NCI-H2081 treated with DMSO at 0.1 percent for 48 hours (cell line): Measurements from ENCODE around the gene EPYC.
"Not testable (repeated sequence)": the region's sequence is repeated elsewhere in the genome, so short reads cannot be mapped to it uniquely, and the experiment has no call there.

Experiments
- DNase-seq: peaks from one replicate; lab custom pipeline; 2025; lab: John Stamatoyannopoulos, UW

EPYC gene

DNA sequence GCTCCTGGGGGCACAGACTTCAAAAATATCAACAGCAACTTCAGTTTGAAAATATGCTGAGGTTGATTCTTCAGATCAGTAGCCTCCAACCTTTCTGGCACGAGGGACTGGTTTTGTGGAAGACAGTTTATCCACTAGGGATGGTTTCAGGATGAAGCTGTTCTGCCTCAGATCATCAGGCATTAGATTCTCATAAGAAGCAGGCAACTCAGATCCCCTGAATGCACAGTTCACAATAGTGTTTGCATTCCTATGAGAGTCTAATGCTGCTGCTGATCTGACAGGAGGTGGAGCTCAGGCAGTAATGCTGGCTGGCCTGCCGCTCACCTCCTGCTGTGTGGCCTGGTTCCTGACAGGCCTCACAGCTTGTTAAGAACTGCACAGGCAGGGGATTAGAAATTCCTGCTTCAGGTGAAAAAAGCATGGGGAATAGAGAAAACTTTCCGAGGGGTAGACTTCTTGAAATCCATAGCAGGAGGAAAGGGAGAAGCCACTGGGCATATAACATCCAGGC, 12.8 kb downstream of the EPYC start:
- DNase-seq = no peak

- no peak for DNase-seq
Observed at GRCh38 chr12:90990611-90991010, 14.2 kb downstream of the EPYC start.

GRCh38 chr12:90989686-90990111, 15.1 kb downstream of the EPYC start:
- no peak for DNase-seq

DNA sequence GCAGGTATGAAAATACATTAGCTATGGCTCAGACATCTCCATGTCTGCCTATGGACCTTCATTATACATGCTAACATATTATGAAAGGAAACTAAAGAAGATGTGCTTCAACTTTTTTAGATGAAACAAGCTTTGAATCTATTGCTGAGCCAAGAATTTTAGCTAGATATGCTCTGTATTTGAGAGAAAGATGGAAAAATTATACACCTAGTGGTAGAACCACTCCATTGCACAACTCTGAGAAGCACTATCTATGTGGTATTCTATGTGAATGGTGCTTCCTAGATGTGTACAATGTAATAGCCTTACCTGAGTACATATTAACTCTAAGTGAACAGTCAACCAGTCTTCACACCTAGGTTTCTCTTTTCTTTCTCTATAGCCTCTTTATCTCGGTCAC, 17.3 kb downstream of the EPYC start:
- no peak for DNase-seq

DNA sequence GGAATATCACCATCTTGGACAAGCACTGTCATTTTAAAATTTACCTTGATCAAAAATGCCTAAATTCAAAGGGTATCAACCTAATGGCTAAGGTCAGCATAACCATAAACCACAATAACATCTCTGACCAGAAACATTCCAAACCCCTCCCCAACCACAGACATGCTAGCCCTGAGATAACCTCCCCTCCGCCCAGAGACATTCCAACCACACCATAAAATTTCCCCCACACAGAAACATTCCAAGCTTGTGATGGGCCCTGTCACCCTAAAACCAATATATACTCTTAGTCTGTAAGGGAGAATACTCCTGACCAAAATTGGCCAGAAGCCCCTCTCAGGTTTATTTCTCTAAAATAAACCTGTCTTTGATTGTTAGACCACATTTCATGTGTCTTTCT, 17.7 kb downstream of the EPYC start:
- DNase-seq = no peak

DNA sequence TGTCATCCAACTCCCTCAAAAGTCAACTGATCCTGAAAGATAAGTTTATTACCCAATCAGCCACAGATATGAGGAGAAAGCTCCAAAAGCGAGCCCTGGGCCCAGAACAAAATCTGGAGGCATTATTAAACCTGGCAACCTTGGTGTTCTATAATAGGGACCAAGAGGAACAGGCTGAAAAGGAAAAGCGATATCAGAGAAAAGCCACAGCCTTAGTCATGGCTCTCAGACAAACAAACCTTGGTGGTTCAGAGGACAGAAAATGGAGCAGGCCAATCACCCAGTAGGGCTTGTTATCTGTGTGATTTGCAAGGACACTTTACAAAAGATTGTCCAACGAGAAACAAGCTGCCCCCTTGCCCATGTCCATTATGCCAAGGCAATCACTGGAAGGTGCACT, 19.4 kb downstream of the EPYC start:
- not testable (repeated sequence) for DNase-seq

DNA sequence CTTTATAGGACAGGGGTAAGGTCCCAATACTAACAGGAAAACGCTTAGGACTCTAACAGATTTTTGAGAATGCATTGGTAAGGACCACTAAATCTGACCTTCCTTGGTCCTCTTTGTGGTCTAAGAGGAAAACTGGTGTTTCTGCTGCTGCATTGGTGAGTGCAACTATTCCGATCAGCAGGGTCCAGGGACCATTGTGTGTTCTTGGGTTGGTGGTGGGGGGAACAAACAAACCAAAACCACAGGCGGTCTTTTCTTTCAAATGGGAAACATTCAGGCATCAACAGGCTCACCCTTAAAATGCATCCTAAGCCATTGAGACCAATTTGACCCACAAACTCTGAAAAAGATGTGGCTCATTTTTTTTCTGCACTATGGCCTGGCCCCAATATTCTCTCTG, 20.7 kb downstream of the EPYC start:
- DNase-seq = no peak

DNA sequence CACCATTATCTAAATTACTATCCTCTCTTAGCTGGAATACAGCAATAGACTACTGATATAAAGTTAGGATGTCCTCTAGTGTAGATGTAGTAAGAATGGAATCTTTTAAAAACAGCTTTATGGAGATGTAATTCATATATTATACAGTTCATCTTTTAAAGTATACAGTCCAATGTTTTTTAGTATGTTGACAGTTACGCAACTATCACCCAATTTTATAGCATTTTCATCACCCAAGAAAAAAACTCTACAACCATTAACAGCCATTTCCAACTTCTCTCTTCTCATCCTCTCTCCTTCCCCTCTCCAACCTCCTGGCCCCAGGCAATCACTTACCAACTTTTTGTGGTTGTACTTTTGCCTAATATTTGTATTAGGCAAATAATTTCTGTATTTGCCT, 22.6 kb downstream of the EPYC start:
- no peak for DNase-seq

GRCh38 chr12:90979951-90980350, 24.8 kb downstream of the EPYC start:
- DNase-seq = no peak

- no peak for DNase-seq
Observed at GRCh38 chr12:90979019-90979418, 25.8 kb downstream of the EPYC start.

- no peak for DNase-seq
Observed at GRCh38 chr12:90978117-90978770, 26.5 kb downstream of the EPYC start.

DNA sequence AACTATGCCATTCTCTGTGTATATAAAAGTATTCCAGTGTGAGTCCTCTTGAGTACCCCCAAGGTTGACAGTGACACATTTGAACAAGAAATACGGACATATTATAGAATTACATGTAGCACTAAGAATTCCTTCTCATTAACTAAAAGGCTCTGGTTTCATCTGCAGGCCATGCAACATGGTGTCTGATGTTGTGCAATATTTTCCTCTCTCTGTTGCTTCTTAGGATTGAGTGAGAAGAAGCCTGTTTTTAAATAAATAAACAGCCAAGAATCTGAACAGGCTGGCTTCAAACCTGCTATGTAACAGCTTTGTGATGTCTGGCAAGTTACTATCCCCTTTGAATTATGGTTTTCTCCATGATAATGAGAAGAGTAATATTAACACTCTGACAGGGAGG, 27.5 kb downstream of the EPYC start:
- no peak for DNase-seq

- DNase-seq = no peak
Observed at GRCh38 chr12:90974286-90974685, 30.5 kb downstream of the EPYC start.

DNA sequence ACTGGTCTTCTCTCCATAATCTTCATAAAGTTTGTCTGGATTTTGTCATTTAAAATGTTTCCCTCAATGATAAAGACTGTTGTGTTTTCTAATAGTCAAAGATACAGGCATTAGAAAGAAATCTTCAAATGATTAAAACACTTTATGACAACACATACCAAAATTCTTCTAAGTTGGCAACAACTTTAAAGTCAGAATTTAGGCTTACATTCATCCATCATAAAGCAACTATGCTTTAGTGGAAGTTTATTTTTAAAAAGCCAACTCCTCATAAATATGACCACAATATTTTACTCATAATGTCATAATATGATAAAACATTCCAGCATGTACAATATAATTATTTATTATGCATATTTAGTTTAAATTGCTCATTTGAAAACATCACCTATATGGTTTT, 32.5 kb downstream of the EPYC start:
- no peak for DNase-seq

DNA sequence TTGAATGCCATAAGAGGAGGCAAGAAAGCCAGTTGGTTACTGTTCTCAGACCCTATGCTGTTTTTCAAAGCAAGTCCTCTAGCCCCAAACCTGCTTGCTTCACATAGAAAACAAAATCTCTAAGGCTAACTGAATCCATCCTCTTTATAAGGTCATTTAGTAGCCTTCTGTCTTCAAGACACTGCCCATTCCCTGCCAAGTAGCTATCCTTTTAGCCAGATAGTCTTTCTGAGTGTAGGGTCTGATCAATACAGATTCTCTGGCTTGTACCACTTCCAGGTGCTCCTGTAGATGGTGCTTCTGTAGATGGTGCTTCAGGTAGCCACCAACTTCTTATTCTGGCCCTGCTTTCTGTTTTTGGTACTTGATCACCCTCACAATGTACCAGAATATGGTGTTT, 33.9 kb downstream of the EPYC start:
- DNase-seq = no peak

DNA sequence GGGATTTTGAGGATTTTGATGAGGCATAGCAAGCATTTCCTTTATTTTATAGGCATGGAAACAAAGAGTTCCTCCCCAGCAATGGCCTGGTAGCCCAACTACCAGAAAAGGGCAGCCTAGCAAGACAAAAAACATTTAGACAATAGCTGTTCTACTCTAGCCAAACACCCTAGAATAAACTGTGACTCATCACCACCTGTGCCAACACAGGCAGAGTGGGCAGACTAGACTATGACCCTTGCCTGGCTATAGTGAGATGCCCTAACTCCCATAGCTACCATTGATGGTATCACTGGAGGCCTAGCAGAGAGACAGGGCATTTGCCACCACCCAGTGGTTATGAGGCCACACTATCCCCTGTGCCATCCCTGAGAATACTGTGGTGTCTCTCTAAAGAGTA, 34.3 kb downstream of the EPYC start:
- no peak for DNase-seq

DNA sequence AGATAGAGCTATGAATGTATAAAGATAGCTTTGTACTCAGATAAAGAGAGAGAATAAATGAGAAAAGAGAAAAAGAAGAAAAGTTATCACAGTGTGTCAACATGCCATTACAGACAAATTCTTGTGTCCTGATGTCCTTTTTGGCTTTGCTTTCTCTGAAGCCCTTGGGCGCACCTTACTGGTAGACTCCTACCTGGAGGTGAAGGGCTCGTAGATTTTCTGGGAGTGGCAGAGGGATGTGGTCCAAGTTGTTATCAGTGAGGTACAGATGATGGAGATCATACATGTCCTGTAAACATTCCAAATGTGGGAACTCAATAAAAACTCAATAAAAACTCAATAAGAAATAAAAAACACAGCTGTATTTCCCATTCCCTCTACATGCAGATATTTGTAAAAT, 34.9 kb downstream of the EPYC start:
- no peak for DNase-seq

GRCh38 chr12:90969346-90969745, 35.4 kb downstream of the EPYC start:
- DNase-seq = no peak

DNA sequence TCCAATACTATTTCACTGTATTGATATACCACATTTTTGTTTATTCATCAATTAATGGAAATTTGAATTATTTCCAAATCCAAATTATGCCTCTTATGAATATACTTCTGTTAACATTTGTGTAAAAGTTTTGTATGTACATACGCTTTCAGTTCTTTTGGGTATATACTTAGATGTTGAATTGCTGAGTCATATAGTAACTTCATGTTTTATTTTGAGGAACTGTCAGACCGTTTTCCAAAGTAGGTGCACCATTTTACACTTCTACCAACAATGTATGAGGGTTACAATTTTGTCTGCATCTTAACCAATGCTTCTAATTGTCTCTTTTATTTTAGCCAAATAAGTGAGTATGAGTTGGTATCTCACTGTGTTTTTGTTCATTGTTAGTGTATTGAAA, 39.6 kb downstream of the EPYC start:
- DNase-seq = no peak

- DNase-seq = no peak
Observed at GRCh38 chr12:90964616-90965015, 40.2 kb downstream of the EPYC start.

DNA sequence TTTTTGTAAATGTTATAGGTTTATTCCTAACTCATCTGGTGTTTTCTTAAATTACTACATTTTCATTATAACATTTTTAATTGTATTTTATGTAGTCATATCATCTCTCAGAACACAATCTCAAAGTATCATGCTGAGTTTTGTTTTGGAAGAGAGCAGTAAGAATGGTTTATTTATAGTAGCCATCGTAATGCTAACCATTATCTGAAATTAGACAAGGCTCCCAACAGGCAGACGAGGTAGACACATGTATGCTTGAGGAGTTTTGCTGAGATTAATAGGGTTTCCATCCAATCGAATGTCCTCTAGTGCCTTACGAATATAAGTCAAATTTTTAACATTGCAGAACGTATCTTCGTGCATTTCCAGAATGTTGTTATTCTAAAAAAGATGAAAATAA, 40.8 kb downstream of the EPYC start:
- DNase-seq = no peak

GRCh38 chr12:90961154-90961553, 43.6 kb downstream of the EPYC start:
- DNase-seq = no peak

DNA sequence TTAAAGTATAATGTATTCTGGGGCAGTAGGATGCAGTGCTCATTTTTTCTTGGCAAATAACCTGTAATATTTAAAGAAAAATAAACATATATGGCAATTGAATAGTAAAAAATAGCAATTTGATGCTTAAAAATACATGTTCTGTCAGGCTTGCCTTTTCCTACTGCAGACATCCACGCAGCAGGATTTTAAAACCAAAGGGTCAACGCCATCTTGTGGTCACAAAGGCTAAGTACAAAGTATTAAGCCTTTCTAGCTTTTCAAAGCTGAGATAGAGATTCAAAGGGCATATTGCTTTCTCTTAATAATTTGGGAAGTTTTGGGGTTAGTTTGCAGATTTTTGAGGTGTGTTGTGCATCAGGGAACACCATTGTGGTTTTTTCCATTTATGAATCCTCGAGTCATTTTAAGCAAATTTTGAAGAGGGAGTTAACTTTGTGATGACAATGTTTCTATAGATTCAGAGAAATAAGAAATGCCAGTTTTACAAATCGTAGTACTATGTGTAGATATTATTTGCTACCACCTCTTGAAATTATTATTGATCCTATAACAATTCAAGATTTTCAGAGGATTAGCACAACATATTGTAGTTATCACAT, 45.1 kb downstream of the EPYC start:
- DNase-seq = peak; percentile 20

GRCh38 chr12:90959032-90959431, 45.7 kb downstream of the EPYC start:
- DNase-seq = no peak
